Epithelial cell of esophagus (primary cell): Measurements from ENCODE around the gene ATP6V0E1.

Experiments used
- DNase-seq: peaks from one replicate; pipeline ENCODE4 v3.0.0; 2010; ENCODE audit warnings: low read depth
- H3K4me3 ChIP-seq: 2 replicates; pipeline ENCODE4 v1.5.1; 2011; ENCODE audit warnings: mild to moderate bottlenecking, low read length, control low read depth
- CTCF ChIP-seq: IDR thresholded peaks from 2 replicates; pipeline ENCODE4 v1.5.1; 2011; ENCODE audit warnings: low read depth, mild to moderate bottlenecking, low read length, control low read depth, inconsistent platforms; ENCODE audit not compliant: insufficient read depth; ENCODE audit errors: missing control alignments

Gene ATP6V0E1

DNA sequence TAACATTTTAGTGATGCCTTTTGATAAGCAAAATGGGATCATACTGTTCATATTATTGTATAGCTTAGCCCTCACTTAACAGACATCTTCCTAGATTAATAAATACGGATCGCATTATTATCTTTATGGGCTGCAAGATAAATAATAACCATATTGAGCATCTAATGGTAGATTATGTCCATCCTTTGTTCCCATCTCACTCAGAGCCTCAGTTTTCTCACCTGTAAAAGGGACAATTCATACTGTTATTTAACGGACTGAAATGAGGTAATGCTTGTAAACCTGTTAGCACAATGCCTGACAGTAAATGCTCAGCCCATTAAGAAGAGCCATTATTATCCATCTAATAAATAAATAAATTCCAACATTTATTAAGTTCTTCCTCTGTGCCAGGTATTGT lies 27.3 kb upstream of the ATP6V0E1 start:
- no peak overlapping the region for H3K4me3 ChIP-seq
- no peak for DNase-seq
- TF ChIP-seq CTCF = no peak

- H3K4me3 ChIP-seq = no peak overlapping the region
- DNase-seq = no peak
- no peak for TF ChIP-seq CTCF
These were observed 26.6 kb upstream of the ATP6V0E1 start for GRCh38 chr5:172956936-172957335.

- DNase-seq = no peak
- TF ChIP-seq CTCF = no peak
- no peak overlapping the region for H3K4me3 ChIP-seq
These were observed 26.1 kb upstream of the ATP6V0E1 start for GRCh38 chr5:172957458-172957857.

GRCh38 chr5:172958331-172959046 lies 25.1 kb upstream of the ATP6V0E1 start:
- H3K4me3 ChIP-seq = peak overlapping the region; percentile 63
- peak; percentile 72 for DNase-seq
- TF ChIP-seq CTCF = no peak

- H3K4me3 ChIP-seq = peak overlapping the region; percentile 63
- TF ChIP-seq CTCF = no peak
- no peak for DNase-seq
These were observed 23.5 kb upstream of the ATP6V0E1 start for GRCh38 chr5:172959824-172960799.

DNA sequence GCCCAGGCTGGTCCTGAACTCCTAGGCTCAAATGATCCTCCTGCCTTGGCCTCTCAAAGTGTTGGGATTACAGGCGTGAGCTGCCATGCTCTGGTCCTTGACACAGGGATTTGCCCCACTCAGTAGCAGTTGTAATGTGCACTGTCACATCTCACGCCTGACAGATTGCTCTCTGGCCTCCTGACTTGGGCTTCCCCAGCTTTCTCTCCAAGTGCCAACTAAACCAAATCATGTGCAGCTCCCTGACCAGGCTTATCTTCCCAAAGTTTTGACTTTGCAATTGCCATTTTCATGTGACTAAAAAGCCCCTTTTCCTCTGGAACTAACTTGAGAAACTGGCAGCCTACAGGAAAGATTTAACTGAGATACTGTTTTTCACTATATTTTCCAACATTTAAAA lies 13.7 kb upstream of the ATP6V0E1 start:
- no peak overlapping the region for H3K4me3 ChIP-seq
- no peak for TF ChIP-seq CTCF
- DNase-seq = no peak
